Measurements from ENCODE around the gene MS4A13.

MS4A13 gene

DNA sequence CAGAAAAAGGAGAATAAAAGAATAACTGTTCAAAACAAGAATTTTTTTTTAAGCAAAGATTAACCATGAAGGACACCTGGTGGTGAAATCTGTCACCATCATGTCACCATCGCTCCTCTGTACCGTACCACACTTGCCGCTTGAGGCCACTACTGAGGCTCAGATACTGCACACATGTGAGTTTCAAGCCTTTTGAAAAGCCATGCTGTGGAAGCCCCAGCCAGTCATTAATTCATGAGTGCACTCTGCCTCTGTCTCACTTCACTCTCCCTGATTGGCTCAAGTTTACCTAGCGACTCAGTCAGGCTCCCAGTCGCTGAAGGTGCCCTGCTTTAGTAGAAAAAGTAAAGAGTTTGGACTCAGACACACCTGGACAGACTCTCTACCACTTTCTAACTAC, 29.2 kb upstream of the MS4A13 start:
- no peak for TF ChIP-seq FOXP2 (optimal IDR thresholded peaks at IDR 0.05; ENCODE audit: borderline replicate concordance, extremely low read depth, extremely low read length, insufficient read depth)
- TF ChIP-seq POLR2AphosphoS5 (IDR thresholded peaks at IDR 0.05; ENCODE audit: low read depth, low read length), result no peak
- no peak for TF ChIP-seq TAF1 (IDR thresholded peaks at IDR 0.05; ENCODE audit: borderline replicate concordance, insufficient read depth, low read length)
- TF ChIP-seq, protein P1, sequence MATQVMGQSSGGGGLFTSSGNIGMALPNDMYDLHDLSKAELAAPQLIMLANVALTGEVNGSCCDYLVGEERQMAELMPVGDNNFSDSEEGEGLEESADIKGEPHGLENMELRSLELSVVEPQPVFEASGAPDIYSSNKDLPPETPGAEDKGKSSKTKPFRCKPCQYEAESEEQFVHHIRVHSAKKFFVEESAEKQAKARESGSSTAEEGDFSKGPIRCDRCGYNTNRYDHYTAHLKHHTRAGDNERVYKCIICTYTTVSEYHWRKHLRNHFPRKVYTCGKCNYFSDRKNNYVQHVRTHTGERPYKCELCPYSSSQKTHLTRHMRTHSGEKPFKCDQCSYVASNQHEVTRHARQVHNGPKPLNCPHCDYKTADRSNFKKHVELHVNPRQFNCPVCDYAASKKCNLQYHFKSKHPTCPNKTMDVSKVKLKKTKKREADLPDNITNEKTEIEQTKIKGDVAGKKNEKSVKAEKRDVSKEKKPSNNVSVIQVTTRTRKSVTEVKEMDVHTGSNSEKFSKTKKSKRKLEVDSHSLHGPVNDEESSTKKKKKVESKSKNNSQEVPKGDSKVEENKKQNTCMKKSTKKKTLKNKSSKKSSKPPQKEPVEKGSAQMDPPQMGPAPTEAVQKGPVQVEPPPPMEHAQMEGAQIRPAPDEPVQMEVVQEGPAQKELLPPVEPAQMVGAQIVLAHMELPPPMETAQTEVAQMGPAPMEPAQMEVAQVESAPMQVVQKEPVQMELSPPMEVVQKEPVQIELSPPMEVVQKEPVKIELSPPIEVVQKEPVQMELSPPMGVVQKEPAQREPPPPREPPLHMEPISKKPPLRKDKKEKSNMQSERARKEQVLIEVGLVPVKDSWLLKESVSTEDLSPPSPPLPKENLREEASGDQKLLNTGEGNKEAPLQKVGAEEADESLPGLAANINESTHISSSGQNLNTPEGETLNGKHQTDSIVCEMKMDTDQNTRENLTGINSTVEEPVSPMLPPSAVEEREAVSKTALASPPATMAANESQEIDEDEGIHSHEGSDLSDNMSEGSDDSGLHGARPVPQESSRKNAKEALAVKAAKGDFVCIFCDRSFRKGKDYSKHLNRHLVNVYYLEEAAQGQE (IDR thresholded peaks at IDR 0.05; ENCODE audit: insufficient read depth in 1 of 2, low read depth in 2 of 2, low read length in 2 of 2), result no peak
- TF ChIP-seq SIN3A (IDR thresholded peaks at IDR 0.05; ENCODE audit: borderline replicate concordance, insufficient read depth, low read length), result no peak

- TF ChIP-seq, protein P1 (IDR thresholded peaks at IDR 0.05; ENCODE audit: insufficient read depth in 1 of 2, low read depth in 2 of 2, low read length in 2 of 2), result no peak
Measured at GRCh38 chr11:60492488-60493009, 22.6 kb upstream of the MS4A13 start, which contains the start of gene MS4A12. MS4A12 (plus strand) TSS chr11:60492778; CDS start chr11:60497319, 4,541 bp downstream.

GRCh38 chr11:60493454-60493853, 21.7 kb upstream of the MS4A13 start:
- no peak for TF ChIP-seq FOXP2 (optimal IDR thresholded peaks at IDR 0.05; ENCODE audit: borderline replicate concordance, extremely low read depth, extremely low read length, insufficient read depth)
- TF ChIP-seq, protein P1 (IDR thresholded peaks at IDR 0.05; ENCODE audit: insufficient read depth in 1 of 2, low read depth in 2 of 2, low read length in 2 of 2), result no peak
- TF ChIP-seq POLR2AphosphoS5 (IDR thresholded peaks at IDR 0.05; ENCODE audit: low read depth, low read length), result no peak
- TF ChIP-seq TAF1 (IDR thresholded peaks at IDR 0.05; ENCODE audit: borderline replicate concordance, insufficient read depth, low read length), result no peak
- no peak for TF ChIP-seq SIN3A (IDR thresholded peaks at IDR 0.05; ENCODE audit: borderline replicate concordance, insufficient read depth, low read length)

DNA sequence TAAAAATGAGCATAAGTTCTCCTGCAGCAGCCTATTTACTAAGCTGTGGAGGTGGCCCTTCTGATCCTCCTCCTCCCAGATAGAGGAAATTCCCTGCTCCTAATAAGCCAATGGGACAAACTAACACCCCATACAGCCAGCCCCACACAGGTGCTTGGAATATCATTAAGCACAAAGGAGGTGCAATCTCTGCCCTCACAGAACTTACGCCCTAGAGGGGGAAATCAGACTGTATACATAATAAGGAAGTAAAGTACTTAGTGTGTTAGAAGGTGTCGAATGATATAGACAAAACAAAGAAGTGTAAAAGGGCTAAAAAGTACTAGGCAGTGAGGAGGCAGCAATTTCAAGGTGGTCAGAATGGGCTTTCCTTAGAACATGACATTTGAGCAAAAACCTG, 16.8 kb upstream of the MS4A13 start:
- TF ChIP-seq POLR2AphosphoS5 (IDR thresholded peaks at IDR 0.05; ENCODE audit: low read depth, low read length) (no peak), TAF1 (IDR thresholded peaks at IDR 0.05; ENCODE audit: borderline replicate concordance, insufficient read depth, low read length) (no peak), FOXP2 (optimal IDR thresholded peaks at IDR 0.05; ENCODE audit: borderline replicate concordance, extremely low read depth, extremely low read length, insufficient read depth) (no peak)

- TF ChIP-seq FOXP2 (optimal IDR thresholded peaks at IDR 0.05; ENCODE audit: borderline replicate concordance, extremely low read depth, extremely low read length, insufficient read depth) (no peak), TAF1 (IDR thresholded peaks at IDR 0.05; ENCODE audit: borderline replicate concordance, insufficient read depth, low read length) (no peak), SIN3A (IDR thresholded peaks at IDR 0.05; ENCODE audit: borderline replicate concordance, insufficient read depth, low read length) (no peak), POLR2AphosphoS5 (IDR thresholded peaks at IDR 0.05; ENCODE audit: low read depth, low read length) (no peak)
- TF ChIP-seq, protein P1 (IDR thresholded peaks at IDR 0.05; ENCODE audit: insufficient read depth in 1 of 2, low read depth in 2 of 2, low read length in 2 of 2), result no peak
Measured at GRCh38 chr11:60498853-60499252, 16.3 kb upstream of the MS4A13 start.

Measured in PFSK-1 (cell line).